GM18873 (cell line): ENCODE measurements around the gene HERC3.

Source experiments
- ATAC-seq: cut with Tn5 transposase; IDR thresholded peaks from one replicate; pipeline ENCODE4 v1.9.1; 2021; ENCODE audit warnings: mild to moderate bottlenecking, moderate library complexity, moderate number of reproducible peaks; ENCODE audit not compliant: unreplicated experiment, low FRiP score

Gene HERC3

GRCh38 chr4:88738180-88738579, 145.9 kb downstream of the HERC3 start:
- no peak for ATAC-seq

- ATAC-seq = no peak
Observed at GRCh38 chr4:88742561-88742960, 150.3 kb downstream of the HERC3 start.

GRCh38 chr4:88743696-88744095, 151.4 kb downstream of the HERC3 start:
- ATAC-seq = no peak

DNA sequence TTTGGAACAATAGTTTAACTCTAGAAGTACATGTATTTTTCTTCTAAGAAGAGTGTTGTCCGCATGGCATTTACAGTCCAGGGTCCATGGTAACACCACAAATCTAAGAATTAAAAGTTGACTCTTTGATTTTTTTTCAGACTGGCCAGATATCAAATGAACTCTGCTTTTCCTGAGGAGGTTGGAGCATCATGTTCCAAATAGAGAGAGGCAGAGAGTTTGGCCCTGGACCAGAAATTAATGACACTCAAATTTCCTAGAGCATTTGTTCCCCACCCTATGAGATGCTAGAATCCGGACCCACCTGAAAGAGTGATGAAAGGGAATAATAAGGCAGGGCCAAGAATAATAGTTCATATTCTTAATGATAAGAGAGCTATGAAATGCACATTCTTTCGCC, 152.3 kb downstream of the HERC3 start:
- ATAC-seq = no peak

DNA sequence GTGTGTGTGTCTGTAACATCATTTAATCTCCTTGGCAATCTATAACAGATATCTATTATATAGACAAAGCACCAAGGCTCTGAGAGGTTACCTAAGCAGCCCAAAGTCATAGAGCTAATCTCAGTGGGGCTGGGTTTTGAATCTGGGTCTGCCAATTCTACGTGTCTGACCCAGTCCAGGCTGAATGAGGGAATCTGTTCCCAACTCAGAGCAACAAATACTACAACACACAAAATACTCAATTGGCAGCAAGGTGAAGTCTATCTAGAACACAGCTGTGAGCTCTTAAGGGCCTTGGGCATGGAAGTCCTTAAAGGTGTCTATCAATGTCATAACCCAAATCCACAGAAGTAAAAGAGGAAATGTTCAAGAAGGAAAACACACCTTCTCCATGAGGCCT, 152.9 kb downstream of the HERC3 start:
- no peak for ATAC-seq

- ATAC-seq = no peak
Observed at GRCh38 chr4:88745581-88746163, 153.4 kb downstream of the HERC3 start.

GRCh38 chr4:88746206-88746605, 153.9 kb downstream of the HERC3 start:
- no peak for ATAC-seq

DNA sequence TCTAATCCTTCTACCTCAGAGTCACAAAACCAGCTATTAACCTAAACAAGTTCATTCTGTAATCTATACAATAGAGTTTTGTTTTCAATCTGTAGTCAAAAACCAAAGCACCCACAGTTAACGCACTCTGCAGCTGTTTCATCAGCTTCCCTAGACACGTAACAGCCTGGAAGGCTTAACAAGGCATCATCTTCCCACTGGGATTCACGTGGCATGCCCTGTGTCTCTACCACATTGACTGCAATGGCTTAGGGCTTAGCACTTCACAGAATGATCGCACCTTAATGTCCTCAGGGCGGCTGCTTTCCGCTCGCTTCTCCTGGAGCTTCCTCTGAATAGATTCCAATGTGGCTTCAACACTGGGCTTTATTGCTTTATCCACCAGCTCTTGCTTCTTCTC, 155.1 kb downstream of the HERC3 start:
- no peak for ATAC-seq

- no peak for ATAC-seq
Observed at GRCh38 chr4:88750369-88750768, 158.1 kb downstream of the HERC3 start.

DNA sequence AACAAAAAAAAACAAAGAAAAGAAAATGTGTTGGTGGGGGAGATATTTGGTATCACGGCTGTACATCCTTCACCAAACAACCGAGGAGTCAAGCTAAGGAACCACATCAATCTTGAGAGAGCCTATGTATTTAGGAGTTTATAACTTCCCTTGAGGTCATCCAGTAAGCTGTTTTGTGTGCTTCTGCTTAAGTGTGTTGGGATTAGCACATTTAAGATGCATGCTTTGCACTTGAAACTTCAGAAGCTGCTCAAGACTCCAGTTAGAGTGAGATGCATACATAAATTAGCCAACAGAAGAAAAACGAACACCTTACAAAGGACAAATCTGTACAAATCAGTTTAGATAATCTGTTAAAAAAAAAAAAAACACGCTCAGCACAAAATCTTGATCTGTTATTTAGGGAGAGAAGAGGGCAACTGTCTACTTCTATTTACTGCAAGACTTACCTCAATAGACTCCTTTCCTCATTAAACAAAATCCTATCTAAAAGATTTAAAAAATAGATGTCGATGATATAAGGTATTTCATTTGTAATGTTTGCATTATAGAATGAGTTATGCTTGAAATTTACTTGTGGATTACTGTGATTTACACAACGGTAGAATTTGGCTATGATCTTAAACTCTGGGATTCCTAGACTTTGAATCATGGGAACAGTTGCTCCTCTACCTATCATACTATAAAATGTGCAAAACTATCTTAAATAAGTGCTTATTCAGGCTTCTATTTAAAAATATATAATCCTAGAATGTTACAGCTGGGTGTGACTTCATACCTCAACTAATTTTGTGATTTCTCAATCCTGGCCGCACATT, 159.2 kb downstream of the HERC3 start:
- ATAC-seq = no peak

DNA sequence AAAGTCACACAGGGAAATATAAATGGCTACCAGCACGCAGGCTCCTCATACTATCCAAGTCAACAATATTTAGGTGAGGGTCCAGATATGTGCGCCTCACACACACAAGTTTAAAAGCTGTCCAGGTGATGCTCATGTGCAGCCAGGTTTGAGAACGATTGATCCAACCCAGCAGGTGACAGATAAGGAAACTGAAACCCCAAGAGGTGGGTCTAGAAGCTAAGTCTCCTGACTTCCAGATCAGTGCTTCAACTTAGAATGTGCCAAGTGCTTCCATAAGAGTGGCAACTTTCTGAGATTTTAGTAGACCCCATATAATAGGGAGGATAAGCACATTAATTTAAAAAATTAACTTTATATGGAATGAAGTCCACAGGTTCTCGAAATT, 159.8 kb downstream of the HERC3 start:
- ATAC-seq = no peak

DNA sequence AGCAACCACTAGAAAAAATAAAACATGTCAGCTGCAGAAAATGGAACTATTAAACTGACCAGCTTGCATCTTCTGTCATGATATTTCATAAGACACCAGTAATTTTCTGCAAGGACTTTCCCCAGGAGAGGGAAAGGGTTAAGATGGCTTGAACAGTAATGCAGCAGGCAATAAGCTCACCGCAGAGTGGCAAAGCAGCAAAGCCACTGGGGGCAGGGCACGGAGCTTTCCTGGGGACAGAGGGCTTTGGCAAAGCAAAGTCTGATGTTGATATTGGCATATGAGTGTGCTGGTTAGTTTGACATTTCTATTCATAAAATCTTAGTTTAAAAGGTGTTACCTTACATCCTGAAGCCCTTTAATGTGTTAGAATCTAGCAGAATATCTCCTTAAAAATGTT, 160.5 kb downstream of the HERC3 start:
- no peak for ATAC-seq

GRCh38 chr4:88753658-88754571, 161.6 kb downstream of the HERC3 start:
- ATAC-seq = no peak

- ATAC-seq = no peak
Observed at GRCh38 chr4:88754796-88755195, 162.5 kb downstream of the HERC3 start.

DNA sequence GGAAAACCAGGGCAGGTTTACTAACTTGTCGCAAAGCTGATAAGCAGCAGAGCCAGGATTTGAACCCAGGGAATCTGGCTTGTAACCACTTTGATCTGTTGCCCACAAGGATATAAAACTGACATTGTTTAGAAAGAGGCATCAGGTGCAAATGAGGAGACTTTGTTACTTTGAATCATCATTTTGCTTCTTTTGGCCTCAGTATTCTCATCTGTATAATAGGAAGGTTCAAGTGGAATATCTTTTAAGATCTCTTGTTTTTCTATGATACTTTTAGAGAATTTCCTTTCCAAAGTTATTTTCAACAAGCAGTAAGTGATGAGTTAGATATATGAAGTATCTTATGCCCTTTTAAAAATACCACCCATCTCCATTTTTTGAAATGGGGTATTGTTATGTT, 163.2 kb downstream of the HERC3 start:
- no peak for ATAC-seq

- no peak for ATAC-seq
Observed at GRCh38 chr4:88756149-88756548, 163.9 kb downstream of the HERC3 start.

DNA sequence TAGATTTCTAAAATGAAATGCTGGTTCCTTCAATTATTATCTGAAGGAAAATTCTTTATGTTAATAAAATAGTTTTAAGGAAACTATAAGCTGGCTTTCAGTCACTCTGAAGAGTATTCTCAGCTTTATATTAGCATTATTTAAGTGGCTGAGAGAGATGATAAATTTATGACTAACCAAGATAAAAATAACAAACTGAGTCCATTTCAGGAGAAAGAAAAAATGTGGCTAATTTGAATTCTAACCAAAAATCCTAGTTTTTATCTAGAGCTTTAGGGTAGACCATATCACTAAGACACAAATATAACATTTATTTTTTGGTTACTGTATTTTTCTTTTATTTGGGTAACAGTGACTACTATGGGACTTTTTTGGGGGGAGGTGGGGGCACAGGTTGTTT, 164.8 kb downstream of the HERC3 start:
- ATAC-seq = no peak

- no peak for ATAC-seq
Observed at GRCh38 chr4:88757776-88758175, 165.5 kb downstream of the HERC3 start.
